MM.1S (cell line): ENCODE measurements around the gene FERMT2.
A peak's percentile ranks its signal among the peaks of the same experiment; 100 is the strongest.

Source experiments
- DNase-seq: peaks from one replicate; pipeline ENCODE4 v3.0.0-alpha.2; 2015
- H2AFZ ChIP-seq: fragments of 300-600 bp; sonication (generic); 2 replicates; pipeline ENCODE4 v1.6.0; 2016; ENCODE audit warnings: antibody characterized with exemption, low read length
- H3F3A ChIP-seq: fragments of 300-600 bp; sonication (generic); 2 replicates; pipeline ENCODE4 v1.6.1; 2016; ENCODE audit warnings: mild to moderate bottlenecking, antibody characterized with exemption, low read length, moderate library complexity, mixed read lengths; ENCODE audit not compliant: insufficient read depth
- H3K27ac ChIP-seq: fragments of 300-600 bp; sonication (generic); 2 replicates; pipeline ENCODE4 v1.5.1; 2016; ENCODE audit warnings: mild to moderate bottlenecking, low read length
- H3K27me3 ChIP-seq: fragments of 300-600 bp; sonication (generic); replicated peaks from 2 replicates; pipeline ENCODE4 v1.6.0; 2016; ENCODE audit warnings: low read length; ENCODE audit not compliant: insufficient read depth
- H3K36me3 ChIP-seq: fragments of 300-600 bp; sonication (generic); replicated peaks from 2 replicates; pipeline ENCODE4 v1.6.1; 2016; ENCODE audit warnings: mild to moderate bottlenecking, low read length, mixed read lengths; ENCODE audit not compliant: insufficient read depth
- H3K4me1 ChIP-seq: fragments of 300-600 bp; sonication (generic); 2 replicates; pipeline ENCODE4 v1.6.1; 2016; ENCODE audit warnings: low read length, mixed read lengths
- H3K4me2 ChIP-seq: fragments of 300-600 bp; sonication (generic); 2 replicates; pipeline ENCODE4 v1.6.0; 2016; ENCODE audit warnings: low read depth, low read length
- H3K4me3 ChIP-seq: fragments of 300-600 bp; sonication (generic); 2 replicates; pipeline ENCODE4 v1.5.1; 2016; ENCODE audit warnings: low read length, mixed read lengths
- H3K79me2 ChIP-seq: fragments of 300-600 bp; sonication (generic); 2 replicates; pipeline ENCODE4 v1.6.1; 2016; ENCODE audit warnings: mixed run types, low read length, mixed read lengths
- H3K9ac ChIP-seq: fragments of 300-600 bp; sonication (generic); 2 replicates; pipeline ENCODE4 v1.6.1; 2016; ENCODE audit warnings: low read length, mixed read lengths
- H3K9me2 ChIP-seq: fragments of 300-600 bp; sonication (generic); replicated peaks from 2 replicates; pipeline ENCODE4 v1.6.1; 2016; ENCODE audit warnings: mild to moderate bottlenecking, low read length, mixed read lengths; ENCODE audit not compliant: insufficient read depth
- H3K9me3 ChIP-seq: fragments of 300-600 bp; sonication (generic); replicated peaks from 2 replicates; pipeline ENCODE4 v1.6.1; 2016; ENCODE audit warnings: mild to moderate bottlenecking, low read length, mixed read lengths; ENCODE audit not compliant: insufficient read depth
- H4K20me1 ChIP-seq: fragments of 300-600 bp; sonication (generic); 2 replicates; pipeline ENCODE4 v1.6.1; 2016; ENCODE audit warnings: mild to moderate bottlenecking, low read length, moderate library complexity, mixed read lengths; ENCODE audit not compliant: insufficient read depth
- CTCF ChIP-seq: fragments of 300-600 bp; sonication (generic); IDR thresholded peaks from 2 replicates; pipeline ENCODE4 v1.5.1; 2016; ENCODE audit warnings: antibody characterized with exemption, low read length, mixed read lengths
- EZH2 ChIP-seq: fragments of 300-600 bp; sonication (generic); optimal IDR thresholded peaks from 2 replicates; pipeline ENCODE3; 2017; ENCODE audit warnings: low read depth, mild to moderate bottlenecking, antibody characterized with exemption, low read length, mixed read lengths
- EZH2phosphoT487 ChIP-seq: fragments of 300-600 bp; sonication (generic); IDR thresholded peaks from 2 replicates; pipeline ENCODE4 v1.6.1; 2018; ENCODE audit warnings: antibody characterized with exemption, low read length

FERMT2 gene

DNA sequence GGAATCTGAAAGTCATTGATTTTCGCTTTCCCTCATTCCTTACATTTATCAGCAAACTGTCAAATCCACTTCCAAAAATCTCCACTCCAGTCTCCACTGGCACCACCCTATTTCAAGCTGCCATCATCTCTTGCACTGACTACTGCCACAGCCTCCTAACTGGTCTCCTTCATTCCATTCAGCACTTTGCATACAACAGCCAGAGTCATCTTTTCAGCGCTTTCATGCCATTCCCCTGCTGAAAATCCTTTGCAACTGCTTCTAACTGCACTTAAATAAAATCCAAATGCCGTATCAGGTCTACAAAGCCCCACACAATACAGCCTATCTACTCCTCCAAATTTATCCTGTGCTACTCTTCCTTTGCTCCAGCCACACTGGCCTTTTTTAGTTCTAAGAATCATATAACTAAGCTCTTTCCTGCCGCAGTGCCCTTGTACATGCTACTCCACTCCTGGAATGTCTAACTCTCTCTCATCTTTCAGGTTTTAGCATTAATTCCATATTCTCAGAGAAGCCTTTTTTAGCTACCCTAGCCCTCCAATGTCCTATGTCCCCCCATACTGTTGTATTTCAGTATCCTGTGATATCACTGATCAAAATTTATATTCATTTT lies 21.6 kb downstream of the FERMT2 start:
- no peak for TF ChIP-seq EZH2
- TF ChIP-seq EZH2phosphoT487, result no peak
- TF ChIP-seq CTCF, result no peak
- Histone ChIP-seq H3K79me2 (no peaks in the 10 kb centered on the region), H3K4me1 (no peaks in the 10 kb centered on the region), H3K27me3 (no peaks in the 10 kb centered on the region), H3F3A (no peaks in the 10 kb centered on the region), H4K20me1 (no peaks in the 10 kb centered on the region), H2AFZ (no peak overlapping the region), H3K4me3 (no peak overlapping the region), H3K9me2 (no peaks in the 10 kb centered on the region), H3K4me2 (no peak overlapping the region), H3K9me3 (no peaks in the 10 kb centered on the region), H3K9ac (no peak overlapping the region), H3K36me3 (no peaks in the 10 kb centered on the region), H3K27ac (no peak overlapping the region)
- DNase-seq, result no peak

DNA sequence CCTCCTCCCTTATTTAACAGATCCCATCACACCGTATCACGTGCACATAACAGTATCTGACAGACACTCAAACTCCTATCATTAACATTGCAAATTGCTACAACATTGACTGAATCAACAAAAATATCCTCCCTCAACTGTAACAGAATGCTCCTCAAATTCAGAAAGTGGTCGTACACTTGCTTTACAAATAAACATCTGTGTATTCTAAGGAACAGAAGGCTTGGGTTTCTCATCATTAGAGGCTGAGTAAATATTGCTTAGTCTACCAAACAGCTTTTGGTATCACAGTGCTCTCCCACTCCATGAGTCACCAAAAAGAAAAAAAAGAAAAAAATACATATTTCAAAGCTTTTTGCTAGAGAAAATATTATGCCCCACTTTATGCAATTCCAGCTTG lies 23.9 kb downstream of the FERMT2 start:
- Histone ChIP-seq H3K79me2 (no peaks in the 10 kb centered on the region), H3K9me2 (no peaks in the 10 kb centered on the region), H4K20me1 (no peaks in the 10 kb centered on the region), H2AFZ (no peak overlapping the region), H3K36me3 (no peaks in the 10 kb centered on the region), H3F3A (no peaks in the 10 kb centered on the region), H3K9ac (no peak overlapping the region), H3K27me3 (no peaks in the 10 kb centered on the region), H3K4me3 (no peak overlapping the region), H3K9me3 (no peaks in the 10 kb centered on the region), H3K4me2 (no peak overlapping the region), H3K27ac (no peak overlapping the region), H3K4me1 (no peaks in the 10 kb centered on the region)
- DNase-seq, result no peak
- TF ChIP-seq EZH2phosphoT487, result no peak
- no peak for TF ChIP-seq CTCF
- no peak for TF ChIP-seq EZH2

- peaks cover 2% of the 10 kb centered on the region for H3K4me1 ChIP-seq
- TF ChIP-seq EZH2 (no peak), EZH2phosphoT487 (no peak), CTCF (0 out of 2 replicates have a peak, but pooled peaks have one; percentile 13)
- H3K4me3 ChIP-seq, result no peak overlapping the region
- no peaks in the 10 kb centered on the region for H3K79me2 ChIP-seq
- no peaks in the 10 kb centered on the region for H3K9me2 ChIP-seq
- no peaks in the 10 kb centered on the region for H4K20me1 ChIP-seq
- H3K36me3 ChIP-seq, result no peaks in the 10 kb centered on the region
- no peaks in the 10 kb centered on the region for H3K27me3 ChIP-seq
- no peak overlapping the region for H3K4me2 ChIP-seq
- H3K27ac ChIP-seq, result no peak overlapping the region
- H2AFZ ChIP-seq, result no peak overlapping the region
- H3K9ac ChIP-seq, result no peak overlapping the region
- no peaks in the 10 kb centered on the region for H3F3A ChIP-seq
- no peaks in the 10 kb centered on the region for H3K9me3 ChIP-seq
- DNase-seq, result no peak
These were observed 26.8 kb downstream of the FERMT2 start for GRCh38 chr14:52923902-52924575.
